ENCODE data around the gene ALOX12.

GRCh38 chr17:7019367-7019766, 23.5 kb downstream of the ALOX12 start:
- no peak for TF ChIP-seq CTCF (optimal IDR thresholded peaks at IDR 0.05 in 1 of 3, IDR thresholded peaks at IDR 0.05 in 1 of 3, conservative IDR thresholded peaks at IDR 0.05 in 1 of 3; ENCODE audit: extremely low read depth in 1 of 3, insufficient read depth in 2 of 3, low read length in 3 of 3)
- TF ChIP-seq EZH2 (IDR thresholded peaks at IDR 0.05; ENCODE audit: low read length) = no peak

Data from keratinocyte (primary cell).